GM12873 (cell line): ENCODE measurements around the gene TRIM8.

ENCODE experiments used
- TF ChIP-seq, protein P1 (sequence below): IDR thresholded peaks from 2 replicates; pipeline ENCODE4 v1.5.1; 2012; ENCODE audit warnings: low read depth, mild to moderate bottlenecking, moderate library complexity, low read length, control low read depth; ENCODE audit not compliant: insufficient read depth; ENCODE audit errors: missing control alignments

The TRIM8 gene

GRCh38 chr10:102644646-102645387, 538 bp downstream of the TRIM8 start:
- TF ChIP-seq, protein P1, sequence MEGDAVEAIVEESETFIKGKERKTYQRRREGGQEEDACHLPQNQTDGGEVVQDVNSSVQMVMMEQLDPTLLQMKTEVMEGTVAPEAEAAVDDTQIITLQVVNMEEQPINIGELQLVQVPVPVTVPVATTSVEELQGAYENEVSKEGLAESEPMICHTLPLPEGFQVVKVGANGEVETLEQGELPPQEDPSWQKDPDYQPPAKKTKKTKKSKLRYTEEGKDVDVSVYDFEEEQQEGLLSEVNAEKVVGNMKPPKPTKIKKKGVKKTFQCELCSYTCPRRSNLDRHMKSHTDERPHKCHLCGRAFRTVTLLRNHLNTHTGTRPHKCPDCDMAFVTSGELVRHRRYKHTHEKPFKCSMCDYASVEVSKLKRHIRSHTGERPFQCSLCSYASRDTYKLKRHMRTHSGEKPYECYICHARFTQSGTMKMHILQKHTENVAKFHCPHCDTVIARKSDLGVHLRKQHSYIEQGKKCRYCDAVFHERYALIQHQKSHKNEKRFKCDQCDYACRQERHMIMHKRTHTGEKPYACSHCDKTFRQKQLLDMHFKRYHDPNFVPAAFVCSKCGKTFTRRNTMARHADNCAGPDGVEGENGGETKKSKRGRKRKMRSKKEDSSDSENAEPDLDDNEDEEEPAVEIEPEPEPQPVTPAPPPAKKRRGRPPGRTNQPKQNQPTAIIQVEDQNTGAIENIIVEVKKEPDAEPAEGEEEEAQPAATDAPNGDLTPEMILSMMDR, result peak; percentile 68

DNA sequence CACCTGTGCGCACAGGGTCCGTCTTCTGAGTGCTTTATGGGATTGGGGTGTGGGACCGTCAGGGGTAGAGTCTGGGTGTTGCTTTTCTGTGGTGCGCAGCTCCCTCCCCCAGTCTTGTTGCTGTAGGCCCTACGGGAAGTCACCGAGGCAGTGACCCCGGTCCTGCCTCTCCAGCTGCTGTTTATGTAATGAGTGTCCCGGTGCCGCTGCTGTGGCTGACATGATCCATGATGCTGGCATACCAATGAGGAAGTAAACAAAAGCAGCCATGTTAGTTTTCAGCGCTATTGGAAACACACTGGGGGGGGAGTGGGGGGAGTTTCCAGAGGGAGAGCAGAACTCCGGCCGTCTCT, 1.1 kb downstream of the TRIM8 start:
- TF ChIP-seq, protein P1, result no peak

DNA sequence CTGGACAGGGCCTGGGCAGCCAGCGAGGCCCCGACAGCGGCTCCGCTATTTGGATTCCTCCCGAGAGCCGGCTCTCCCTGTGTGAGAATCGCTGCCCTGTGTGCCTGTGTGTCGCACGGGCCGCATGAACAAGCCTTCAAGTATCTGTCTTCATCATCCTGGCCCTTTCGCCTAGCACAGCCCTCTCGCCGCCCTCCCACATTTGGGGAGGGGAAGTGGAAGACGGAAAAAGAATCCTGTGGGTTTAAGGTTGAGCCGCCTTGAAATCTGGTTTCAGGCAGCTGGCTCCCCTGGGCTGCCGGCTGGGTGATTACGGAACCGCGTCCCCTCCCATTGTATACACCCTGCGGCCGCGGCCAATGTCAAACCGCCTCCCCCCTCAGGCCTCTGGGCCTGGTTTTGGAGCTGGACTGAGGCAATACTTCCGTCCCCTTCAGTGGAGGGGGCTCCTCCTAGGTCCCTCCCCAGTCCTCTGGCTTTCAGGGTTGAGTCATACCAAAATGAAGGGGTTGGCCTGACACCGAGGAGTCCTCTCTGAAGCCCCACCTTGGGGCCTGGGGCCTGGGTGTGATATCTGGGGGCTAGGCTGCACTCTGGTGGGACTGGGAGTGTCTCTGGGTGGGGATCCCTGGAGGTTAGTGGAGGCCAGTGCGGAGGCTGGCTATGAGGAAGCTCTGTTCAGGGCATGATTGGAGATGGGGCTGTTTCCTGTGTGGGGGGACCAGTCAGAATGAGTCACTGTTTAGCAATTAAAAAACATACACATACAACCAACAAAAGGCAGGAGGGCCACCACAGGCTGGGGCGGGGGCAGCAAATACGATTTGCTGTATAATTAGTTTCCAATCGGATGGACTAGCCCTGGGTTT, 1.7 kb downstream of the TRIM8 start:
- TF ChIP-seq, protein P1, result no peak

GRCh38 chr10:102646610-102647442, 2.5 kb downstream of the TRIM8 start:
- TF ChIP-seq, protein P1, result no peak

- TF ChIP-seq, protein P1, result no peak
These were observed 3.4 kb downstream of the TRIM8 start for GRCh38 chr10:102647443-102648268.

DNA sequence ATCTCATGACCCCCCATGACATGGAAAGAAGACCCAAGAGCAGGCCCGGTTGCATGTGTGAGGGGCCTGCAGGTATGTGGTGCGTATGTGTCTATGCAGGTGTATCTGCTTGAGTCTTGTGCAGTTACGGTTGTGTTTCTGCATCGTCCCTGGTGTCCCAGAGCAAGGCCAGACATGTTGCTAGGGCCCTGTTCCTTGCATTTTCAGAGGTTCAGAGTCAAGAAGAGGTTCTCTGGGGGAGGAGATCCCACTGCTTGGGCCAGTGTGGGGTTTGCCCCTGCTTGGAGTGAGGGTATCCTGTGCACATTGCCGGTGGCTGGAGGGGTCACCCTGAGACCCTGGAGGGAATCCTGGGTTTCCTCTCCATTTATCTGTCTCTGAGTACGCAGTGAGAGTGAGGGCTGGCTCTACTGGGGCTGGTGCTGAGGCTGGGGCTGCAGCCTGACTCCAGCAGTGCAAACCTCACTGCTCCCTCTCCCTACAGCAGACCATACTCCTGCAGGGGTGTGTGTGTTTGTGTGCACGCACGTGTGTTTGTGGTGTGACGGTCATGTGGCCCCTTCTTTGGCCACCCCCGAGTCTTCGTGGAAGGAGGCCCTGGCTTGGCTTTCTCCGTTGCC, 4.1 kb downstream of the TRIM8 start:
- TF ChIP-seq, protein P1, result no peak
